Occipital lobe (tissue), 2 donors: Measurements from ENCODE around the gene KRTAP5-2. TPM values are rescaled to one million over a fixed set of nuclear protein-coding genes. Genes with fewer than 3 reads are reported as not detected.
"Not testable (repeated sequence)": the region's sequence is repeated elsewhere in the genome, so short reads cannot be mapped to it uniquely, and the experiment has no call there.

ENCODE experiments used
- DNase-seq: peaks from one replicate; lab custom pipeline; 2025; lab: John Stamatoyannopoulos, UW
- total RNA-seq: library from RNA; depleted of rRNA; stranded (reverse); fragments of >200 nt; gene quantifications from one replicate; pipeline ENCODE4 v1.2.3, GENCODE V29; 2014

The KRTAP5-2 gene
- not detected for total RNA-seq

- DNase-seq = no peak
Observed at GRCh38 chr11:1597994-1598380, at the start of gene KRTAP5-2. TSS of gene KRTAP5-2 (minus strand) at chr11:1598294. CDS start at chr11:1598250, 44 bp downstream.

DNA sequence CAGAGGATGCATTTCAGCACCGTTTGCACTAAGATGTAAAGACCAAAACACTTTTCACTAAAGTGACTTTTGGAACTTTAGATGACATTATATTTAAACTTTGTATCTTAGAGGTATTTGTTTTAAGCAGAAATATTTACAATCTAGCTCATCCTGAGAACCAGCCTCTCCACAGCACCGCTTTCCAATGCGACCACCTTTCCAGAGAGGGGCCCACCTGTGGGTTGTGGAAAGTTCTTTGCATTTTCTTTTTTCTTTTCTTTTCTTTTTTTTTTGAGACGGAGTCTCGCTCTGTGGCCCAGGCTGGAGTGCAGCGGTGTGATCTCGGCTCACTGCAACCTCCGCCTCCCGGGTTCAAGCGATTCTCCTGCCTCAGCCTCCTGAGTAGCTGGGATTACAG, 48.4 kb upstream of the KRTAP5-2 start:
- DNase-seq = not testable (repeated sequence)

DNA sequence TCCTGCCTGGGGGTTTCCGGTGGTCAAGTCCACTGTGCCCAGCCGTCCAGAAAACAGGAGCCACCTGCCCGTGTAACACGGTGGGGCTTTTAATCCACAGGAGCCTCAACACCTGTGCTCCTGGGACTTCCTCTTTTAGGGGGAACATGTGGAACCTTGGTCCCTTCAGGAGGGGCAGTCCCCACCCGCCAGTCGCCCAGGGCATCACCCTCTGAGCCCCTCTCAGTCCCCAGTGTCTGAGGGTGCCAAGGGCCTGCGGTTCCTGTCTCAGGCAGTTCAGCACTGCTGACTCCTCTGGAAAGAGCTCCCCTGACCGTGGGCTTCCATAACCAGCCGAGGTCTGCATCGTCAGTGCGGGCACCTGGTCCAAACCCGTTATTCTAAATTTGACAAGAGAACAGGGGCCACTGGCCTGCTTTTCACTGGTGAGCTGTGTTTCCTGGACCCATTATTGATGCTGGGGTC, 47.3 kb upstream of the KRTAP5-2 start:
- no peak for DNase-seq

- DNase-seq = no peak
Observed at GRCh38 chr11:1644601-1645356, 46.7 kb upstream of the KRTAP5-2 start.

DNA sequence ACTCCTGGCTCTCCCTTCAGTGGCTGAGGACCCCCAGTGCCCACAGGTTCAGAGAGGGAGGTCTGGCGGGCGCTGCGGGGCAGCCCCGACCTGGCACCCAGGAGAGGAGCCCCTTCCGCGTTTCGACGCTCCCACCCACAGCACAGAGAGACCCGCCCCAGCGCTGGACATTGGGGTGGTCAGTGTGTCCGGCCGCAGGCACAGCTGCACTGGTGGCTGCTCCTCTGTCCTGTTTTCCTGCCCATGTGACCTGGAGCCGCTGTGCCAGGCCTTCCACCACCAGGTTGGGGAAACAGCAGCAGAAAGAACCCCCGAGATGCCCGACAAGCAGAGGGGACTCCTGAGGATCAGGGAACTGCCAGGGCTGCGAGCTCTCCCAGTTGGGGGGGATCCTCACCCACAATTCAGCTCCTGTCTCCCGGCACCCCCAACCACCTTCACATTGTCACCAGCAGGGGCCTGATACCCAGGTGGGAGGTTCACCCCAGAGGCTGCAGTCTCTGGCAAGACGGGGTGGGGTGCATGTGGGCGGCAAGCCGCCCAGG, 45.1 kb upstream of the KRTAP5-2 start:
- no peak for DNase-seq

GRCh38 chr11:1642288-1643145, 44.4 kb upstream of the KRTAP5-2 start:
- DNase-seq = no peak

DNA sequence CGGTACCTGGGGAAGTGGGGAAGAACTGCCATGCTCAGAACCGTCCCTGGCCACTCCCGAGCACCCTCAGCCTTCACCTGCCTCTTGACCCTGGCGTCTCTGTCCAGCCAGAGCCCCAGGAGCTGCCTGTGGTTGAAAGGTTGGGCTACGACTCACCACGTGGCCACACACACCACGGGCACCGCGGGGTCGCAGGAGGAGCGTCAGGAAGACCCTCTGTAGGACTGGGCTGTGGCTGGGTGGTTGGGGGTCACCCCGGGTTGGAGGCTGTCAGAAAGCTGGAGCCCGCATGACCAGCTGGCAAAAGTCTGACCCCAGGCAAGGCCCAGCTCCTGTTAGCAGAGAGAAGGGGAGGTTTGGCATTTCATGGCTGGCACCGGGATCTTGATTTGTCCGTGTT, 43.0 kb upstream of the KRTAP5-2 start:
- no peak for DNase-seq

DNA sequence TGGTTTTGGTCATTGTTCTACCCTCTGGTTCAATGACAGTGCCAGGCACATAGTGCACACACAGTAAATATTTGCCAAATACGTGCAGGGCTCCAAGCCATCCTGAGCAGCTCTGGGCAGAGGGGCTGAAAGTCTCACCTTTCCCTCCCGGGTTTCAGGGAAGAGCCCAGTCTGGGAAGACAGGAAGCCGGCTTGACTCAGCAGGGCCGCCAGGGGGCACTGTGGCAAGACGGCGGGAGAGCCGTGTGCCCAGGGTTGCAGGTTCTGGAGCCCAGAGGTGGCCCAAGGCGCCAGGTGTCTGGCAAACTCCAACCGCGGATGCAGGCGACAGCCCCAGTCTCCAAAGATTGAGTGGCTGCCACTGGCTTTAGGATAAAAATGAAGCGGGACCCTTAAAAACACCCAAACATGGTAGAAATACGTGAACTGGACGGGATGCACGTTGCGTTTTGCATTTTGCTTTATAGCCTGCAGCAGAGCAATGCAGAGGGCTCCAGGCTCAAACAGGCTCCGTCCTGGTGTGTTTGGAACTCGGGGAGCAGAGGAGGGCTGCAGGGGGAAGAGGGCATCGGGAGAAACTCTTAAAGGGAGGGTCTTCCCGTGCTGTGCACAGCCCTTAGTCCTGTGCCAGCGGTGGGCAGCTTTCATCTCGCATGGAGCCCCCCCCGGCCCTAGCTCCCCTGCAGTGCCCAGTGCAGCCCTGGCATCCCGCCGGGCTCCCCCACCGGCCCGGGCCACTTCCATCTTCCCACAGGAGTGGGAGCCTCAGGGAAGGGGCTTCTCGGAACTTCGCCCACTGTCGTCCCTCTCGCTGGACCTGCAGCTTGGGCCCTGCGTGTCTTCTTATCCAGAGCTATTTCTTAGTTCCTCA, 42.2 kb upstream of the KRTAP5-2 start:
- no peak for DNase-seq

DNA sequence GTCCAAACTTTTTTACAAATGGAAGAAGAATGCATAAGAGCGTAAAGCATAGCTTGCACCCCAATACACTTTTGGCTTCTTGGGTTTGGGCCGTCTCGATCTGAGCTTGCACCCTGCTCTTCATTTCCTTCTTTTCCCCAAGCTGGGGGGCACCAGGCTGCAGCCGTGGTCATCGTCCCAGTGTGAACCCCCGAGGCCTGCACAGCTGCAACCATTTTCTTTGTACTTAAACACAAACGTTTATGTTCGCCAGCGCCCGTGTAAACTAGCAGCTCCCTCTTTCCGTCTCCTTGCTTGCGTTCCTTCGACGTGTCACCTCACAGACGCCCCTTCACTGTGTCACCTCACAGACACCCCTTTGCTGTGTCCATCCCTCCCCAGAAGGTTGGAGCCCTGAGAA, 41.6 kb upstream of the KRTAP5-2 start:
- no peak for DNase-seq

GRCh38 chr11:1639102-1639620, 41.1 kb upstream of the KRTAP5-2 start:
- no peak for DNase-seq

DNA sequence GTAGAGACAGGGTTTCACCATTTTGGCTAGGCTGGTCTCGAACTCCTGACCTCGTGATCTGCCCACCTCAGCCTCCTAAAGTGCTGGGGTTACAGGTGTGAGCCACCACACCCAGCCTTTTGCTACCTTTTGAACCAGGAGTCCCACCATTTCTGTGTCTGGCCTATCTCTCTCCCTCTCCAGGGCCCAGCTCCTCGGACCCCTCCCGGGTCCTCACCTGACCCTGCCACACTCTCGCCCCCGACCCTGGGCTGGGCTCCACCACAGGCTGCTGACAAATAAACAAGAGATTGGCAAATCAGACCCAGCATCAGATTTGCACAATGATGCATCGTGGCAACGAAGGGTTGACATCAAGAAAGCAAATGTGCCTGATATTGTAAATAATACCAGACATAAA, 40.2 kb upstream of the KRTAP5-2 start:
- DNase-seq = no peak

GRCh38 chr11:1637628-1638027, 39.5 kb upstream of the KRTAP5-2 start:
- no peak for DNase-seq

DNA sequence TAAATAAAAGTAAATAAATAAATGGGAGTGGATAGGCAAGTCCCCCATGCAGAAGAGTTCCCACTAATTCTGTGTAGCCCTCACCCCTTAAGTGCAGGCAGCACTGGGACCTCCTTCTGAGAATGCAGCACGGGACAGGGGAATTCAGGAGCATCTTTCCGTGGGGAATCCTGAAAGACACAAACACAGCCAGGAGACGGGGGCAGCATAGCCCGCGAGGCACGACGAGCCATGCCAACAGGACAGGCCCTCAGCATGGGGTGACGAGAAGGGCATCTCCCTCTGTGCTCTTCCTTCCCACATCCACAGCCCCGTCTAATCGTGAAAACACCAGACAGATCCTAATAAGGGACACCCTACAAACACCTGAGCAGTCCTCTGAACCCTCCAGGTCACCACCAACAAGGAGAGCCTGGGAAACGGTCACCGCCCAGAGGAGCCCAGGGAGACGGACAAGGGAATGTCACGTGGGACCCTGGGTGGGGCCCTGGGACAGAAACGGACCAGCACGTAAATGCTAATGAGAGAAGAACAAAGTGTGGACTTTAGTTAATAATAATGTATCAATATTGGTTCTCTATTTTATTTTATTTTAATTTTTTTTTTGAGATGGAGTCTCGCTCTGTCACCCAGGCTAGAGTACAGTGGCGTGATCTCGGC, 38.3 kb upstream of the KRTAP5-2 start:
- DNase-seq = no peak

DNA sequence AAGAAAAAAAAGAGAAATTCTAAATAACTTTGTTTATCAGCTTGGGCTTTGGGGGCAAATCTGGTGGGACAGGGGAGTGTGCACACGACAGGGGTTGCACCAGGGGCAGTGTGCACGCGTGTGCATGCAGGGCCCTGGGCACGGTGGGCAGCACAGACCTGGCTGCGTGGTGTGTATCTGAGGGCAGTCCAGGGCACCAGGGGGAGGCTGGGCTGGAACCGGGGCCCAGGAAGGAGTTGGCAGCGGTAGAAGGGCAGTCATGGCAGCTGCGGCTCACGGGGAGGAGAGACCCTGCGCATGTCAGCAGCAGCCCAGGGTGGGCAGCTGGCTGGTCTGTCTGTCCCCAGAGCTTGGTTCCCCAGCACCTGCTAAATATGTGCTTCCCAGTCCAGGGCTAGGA, 35.8 kb upstream of the KRTAP5-2 start:
- DNase-seq = no peak

GRCh38 chr11:1632053-1632714, 34.1 kb upstream of the KRTAP5-2 start:
- DNase-seq = no peak

GRCh38 chr11:1631066-1631568, 33.0 kb upstream of the KRTAP5-2 start:
- DNase-seq = no peak

GRCh38 chr11:1630271-1630670, 32.2 kb upstream of the KRTAP5-2 start:
- DNase-seq = no peak

DNA sequence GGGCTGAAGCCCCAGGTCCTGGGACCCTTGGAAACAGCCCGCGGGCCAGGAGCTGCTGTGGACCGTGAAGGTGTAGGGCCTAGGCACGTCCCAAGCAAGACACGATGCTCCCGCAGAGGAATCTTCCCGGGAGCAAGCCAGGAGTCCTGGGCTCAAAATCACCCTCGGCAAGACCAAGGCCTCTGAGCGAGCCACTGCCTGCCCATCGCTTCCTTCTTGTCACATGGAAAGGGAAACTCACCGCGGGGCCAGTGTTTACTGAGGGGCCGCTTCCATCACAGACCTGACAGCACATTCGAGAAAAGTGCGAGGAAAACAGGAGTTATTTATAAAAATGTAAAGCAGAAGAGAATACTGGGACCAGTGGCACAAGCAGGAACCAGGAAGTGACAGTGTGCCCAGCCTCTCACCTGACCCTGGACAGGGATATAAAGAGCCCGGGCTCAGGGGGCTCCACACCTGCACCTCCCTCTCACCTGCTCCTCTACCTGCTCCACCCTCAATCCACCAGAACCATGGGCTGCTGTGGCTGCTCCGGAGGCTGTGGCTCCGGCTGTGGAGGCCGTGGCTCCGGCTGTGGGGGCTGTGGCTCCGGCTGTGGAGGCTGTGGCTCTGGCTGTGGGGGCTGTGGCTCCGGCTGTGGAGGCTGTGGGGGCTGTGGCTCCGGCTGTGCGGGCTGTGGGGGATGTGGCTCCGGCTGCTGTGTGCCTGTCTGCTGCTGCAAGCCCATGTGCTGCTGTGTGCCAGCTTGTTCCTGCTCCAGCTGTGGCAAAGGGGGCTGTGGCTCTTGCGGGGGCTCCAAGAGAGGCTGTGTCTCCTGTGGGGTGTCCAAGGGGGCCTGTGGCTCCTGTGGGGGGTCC, 31.5 kb upstream of the KRTAP5-2 start, which contains the start of gene KRTAP5-5:
KRTAP5-5 (plus strand) TSS at position 450 of the 860 bp plus-strand sequence; CDS start at position 516, 66 bp downstream.
- no peak for DNase-seq
